GM23338 (cell line): Measurements from ENCODE around the gene FARS2.

ENCODE experiments used
- POLR2AphosphoS5 ChIP-seq: IDR thresholded peaks from 2 replicates; pipeline ENCODE4 v1.6.1; 2016; ENCODE audit warnings: antibody characterized with exemption, low read depth
- TF ChIP-seq, protein P1 (sequence below): IDR thresholded peaks from one replicate; pipeline ENCODE4 v1.6.1; 2018; ENCODE audit warnings: antibody characterized with exemption; ENCODE audit not compliant: unreplicated experiment
- TF ChIP-seq, protein P2 (sequence below), 2 experiments: fragments of 200-600 bp in 1 of 2; sonication (generic) in 1 of 2; conservative IDR thresholded peaks; 2 replicates each; pipeline versions ENCODE4 v1.5.1 to v1.6.1; 2016 to 2017; ENCODE audit warnings: antibody characterized with exemption in 2 of 2, low read depth in 2 of 2, mild to moderate bottlenecking in 2 of 2, moderate library complexity in 1 of 2

DNA sequence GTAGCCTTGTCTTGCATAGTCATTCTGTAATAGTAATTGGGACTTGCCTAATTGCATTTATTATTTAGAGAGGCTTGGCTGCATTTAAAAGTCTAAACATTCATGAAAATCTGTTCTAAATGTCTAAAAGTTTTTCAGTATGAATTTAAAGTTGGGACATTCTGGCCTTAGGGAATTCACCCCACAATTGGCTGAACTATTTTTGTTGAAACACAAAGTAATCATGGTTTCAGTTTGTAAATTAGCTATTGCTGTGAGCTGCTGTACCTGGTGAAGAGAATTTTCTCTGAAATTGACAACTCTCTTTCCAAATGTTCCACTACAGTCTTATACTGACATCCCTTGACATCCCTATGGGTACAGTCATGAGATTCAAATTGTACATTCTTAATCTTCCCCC, 253.0 kb downstream of the FARS2 start:
- TF ChIP-seq, protein P1, sequence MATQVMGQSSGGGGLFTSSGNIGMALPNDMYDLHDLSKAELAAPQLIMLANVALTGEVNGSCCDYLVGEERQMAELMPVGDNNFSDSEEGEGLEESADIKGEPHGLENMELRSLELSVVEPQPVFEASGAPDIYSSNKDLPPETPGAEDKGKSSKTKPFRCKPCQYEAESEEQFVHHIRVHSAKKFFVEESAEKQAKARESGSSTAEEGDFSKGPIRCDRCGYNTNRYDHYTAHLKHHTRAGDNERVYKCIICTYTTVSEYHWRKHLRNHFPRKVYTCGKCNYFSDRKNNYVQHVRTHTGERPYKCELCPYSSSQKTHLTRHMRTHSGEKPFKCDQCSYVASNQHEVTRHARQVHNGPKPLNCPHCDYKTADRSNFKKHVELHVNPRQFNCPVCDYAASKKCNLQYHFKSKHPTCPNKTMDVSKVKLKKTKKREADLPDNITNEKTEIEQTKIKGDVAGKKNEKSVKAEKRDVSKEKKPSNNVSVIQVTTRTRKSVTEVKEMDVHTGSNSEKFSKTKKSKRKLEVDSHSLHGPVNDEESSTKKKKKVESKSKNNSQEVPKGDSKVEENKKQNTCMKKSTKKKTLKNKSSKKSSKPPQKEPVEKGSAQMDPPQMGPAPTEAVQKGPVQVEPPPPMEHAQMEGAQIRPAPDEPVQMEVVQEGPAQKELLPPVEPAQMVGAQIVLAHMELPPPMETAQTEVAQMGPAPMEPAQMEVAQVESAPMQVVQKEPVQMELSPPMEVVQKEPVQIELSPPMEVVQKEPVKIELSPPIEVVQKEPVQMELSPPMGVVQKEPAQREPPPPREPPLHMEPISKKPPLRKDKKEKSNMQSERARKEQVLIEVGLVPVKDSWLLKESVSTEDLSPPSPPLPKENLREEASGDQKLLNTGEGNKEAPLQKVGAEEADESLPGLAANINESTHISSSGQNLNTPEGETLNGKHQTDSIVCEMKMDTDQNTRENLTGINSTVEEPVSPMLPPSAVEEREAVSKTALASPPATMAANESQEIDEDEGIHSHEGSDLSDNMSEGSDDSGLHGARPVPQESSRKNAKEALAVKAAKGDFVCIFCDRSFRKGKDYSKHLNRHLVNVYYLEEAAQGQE: no peak
- no peak for TF ChIP-seq POLR2AphosphoS5
- TF ChIP-seq, protein P2, sequence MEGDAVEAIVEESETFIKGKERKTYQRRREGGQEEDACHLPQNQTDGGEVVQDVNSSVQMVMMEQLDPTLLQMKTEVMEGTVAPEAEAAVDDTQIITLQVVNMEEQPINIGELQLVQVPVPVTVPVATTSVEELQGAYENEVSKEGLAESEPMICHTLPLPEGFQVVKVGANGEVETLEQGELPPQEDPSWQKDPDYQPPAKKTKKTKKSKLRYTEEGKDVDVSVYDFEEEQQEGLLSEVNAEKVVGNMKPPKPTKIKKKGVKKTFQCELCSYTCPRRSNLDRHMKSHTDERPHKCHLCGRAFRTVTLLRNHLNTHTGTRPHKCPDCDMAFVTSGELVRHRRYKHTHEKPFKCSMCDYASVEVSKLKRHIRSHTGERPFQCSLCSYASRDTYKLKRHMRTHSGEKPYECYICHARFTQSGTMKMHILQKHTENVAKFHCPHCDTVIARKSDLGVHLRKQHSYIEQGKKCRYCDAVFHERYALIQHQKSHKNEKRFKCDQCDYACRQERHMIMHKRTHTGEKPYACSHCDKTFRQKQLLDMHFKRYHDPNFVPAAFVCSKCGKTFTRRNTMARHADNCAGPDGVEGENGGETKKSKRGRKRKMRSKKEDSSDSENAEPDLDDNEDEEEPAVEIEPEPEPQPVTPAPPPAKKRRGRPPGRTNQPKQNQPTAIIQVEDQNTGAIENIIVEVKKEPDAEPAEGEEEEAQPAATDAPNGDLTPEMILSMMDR (conservative IDR thresholded peaks at IDR 0.05; ENCODE audit: low read depth in 2 of 2): no peak
